Measurements from ENCODE around the gene CEND1. TPM values are rescaled to one million over a fixed set of nuclear protein-coding genes. Genes with fewer than 3 reads are reported as not detected.

The CEND1 gene
- total and polyA plus RNA-seq, 2 of the 4 experiments (the other 2 are of a cell fraction): 0.90 to 4.0 TPM

DNA sequence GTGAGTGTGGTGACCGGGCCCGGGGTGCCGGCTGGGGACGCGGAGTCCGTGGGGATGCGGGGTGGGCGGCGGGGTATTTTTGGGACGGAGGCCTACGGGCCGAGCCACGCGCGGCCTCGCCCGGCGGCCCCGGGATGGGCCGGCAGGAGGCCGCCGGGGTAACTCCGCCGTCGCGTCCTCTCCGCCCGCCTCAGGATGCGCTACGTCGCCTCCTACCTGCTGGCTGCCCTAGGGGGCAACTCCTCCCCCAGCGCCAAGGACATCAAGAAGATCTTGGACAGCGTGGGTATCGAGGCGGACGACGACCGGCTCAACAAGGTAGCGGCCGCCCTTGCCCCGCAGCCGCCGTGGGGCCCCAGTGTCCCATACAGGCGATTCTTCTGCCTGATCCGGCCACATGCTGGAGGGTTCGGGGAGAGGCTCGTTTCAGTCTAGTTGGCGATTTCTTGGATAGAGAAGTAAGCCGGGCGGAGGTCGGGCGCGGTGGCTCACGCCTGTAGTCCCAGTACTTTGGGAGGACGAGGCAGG lies 20.2 kb upstream of the CEND1 start:
- no peak overlapping the region for H3K18ac ChIP-seq (ENCODE audit: low read depth, low read length)
- H3K4ac ChIP-seq (ENCODE audit: low read depth, low read length): peak overlapping the region; percentile 84
- no peak overlapping the region for H4K5ac ChIP-seq (ENCODE audit: low read depth, low read length)
- POLR2A ChIA-PET (ENCODE audit: unreplicated experiment): interaction anchor here (1.1 kb wide), 1 partner anchor 9 kb away, joined by 5 read pairs; the partner anchor contains the start of gene PNPLA2
- H3K23ac ChIP-seq (ENCODE audit: low read depth, low read length): peak overlapping the region; percentile 52
- peak overlapping the region; percentile 68 for H3K14ac ChIP-seq (replicated peaks; ENCODE audit: low read depth, low read length)
- H3K4me1 ChIP-seq (ENCODE audit: control insufficient read depth, insufficient read depth, low read length): peaks cover 6% of the 10 kb centered on the region
- peak overlapping the region; percentile 54 to 55; a peak in 2 of 4 replicates for H4K8ac ChIP-seq (ENCODE audit: low read depth in 2 of 2, low read length in 2 of 2)
- peaks cover 27 to 57% of the 10 kb centered on the region in 2 experiments for H3K79me1 ChIP-seq (ENCODE audit: low read depth in 1 of 2, low read length in 2 of 2)
- TSS peak; percentile 89 for BruUV-seq (replicated peaks)
- ATAC-seq (ENCODE audit: low read depth): peak; percentile 0
- H2BK20ac ChIP-seq (ENCODE audit: low read depth, low read length): no peak overlapping the region
- H2AK5ac ChIP-seq (ENCODE audit: low read depth, low read length): peak overlapping the region; percentile 97
- H3K27ac ChIP-seq (ENCODE audit: insufficient read depth, low read length): peak overlapping the region; percentile 74
- WGBS, 2 experiments (ENCODE audit: extremely low coverage in 2 of 2, insufficient read length in 1 of 2): 0% methylated on average over 35 of the region's 55 CpGs; no CpG with 5 or more reads in 1 of the 2 experiments
- H4K20me1 ChIP-seq (ENCODE audit: insufficient read depth, low read length): peaks cover 38% of the 10 kb centered on the region
- peak overlapping the region; percentile 97 for H2AK9ac ChIP-seq (replicated peaks; ENCODE audit: low read depth, low read length, poor library complexity)
- intact Hi-C loops (cut with micrococcal nuclease) (no loop called here), dilution Hi-C loops (cut with HindIII; ENCODE audit: low sequenced_read_pairs, unreplicated experiment) (no loop called here), in situ Hi-C loops (cut with MboI; ENCODE audit: low sequenced_read_pairs) (no loop called here)
- H3K27me3 ChIP-seq (ENCODE audit: control insufficient read depth, insufficient read depth, low read length): no peaks in the 10 kb centered on the region
- H3K56ac ChIP-seq (ENCODE audit: extremely low read depth, insufficient read depth, low read length): peak overlapping the region; percentile 60
- no peak for DNase-seq
- no peak overlapping the region for H2BK120ac ChIP-seq (ENCODE audit: low read depth, low read length)
- H4K91ac ChIP-seq (ENCODE audit: insufficient read depth, low read depth, low read length): peak overlapping the region; percentile 54
- H2BK5ac ChIP-seq (ENCODE audit: low read depth, low read length, poor library complexity, severe bottlenecking): peak overlapping the region; percentile 67
- H3K36me3 ChIP-seq (ENCODE audit: control insufficient read depth, insufficient read depth, low read length): peaks cover 30% of the 10 kb centered on the region
- CTCF ChIA-PET: no interaction called here
- no peaks in the 10 kb centered on the region for H3K9me3 ChIP-seq (ENCODE audit: control insufficient read depth, insufficient read depth, low read length)
- peak overlapping the region; percentile 85 for H3K9ac ChIP-seq (ENCODE audit: low read depth, low read length)
- no peak overlapping the region for H2BK15ac ChIP-seq (ENCODE audit: low read depth, low read length)
- peak overlapping the region; percentile 64 for H2AFZ ChIP-seq (replicated peaks; ENCODE audit: low read length, poor library complexity)
- TF ChIP-seq BHLHE40 (IDR thresholded peaks at IDR 0.05; ENCODE audit: low read depth, low read length) (no peak), RCOR1 (IDR thresholded peaks at IDR 0.05; ENCODE audit: insufficient replicate concordance, low read length) (no peak), POLR2A (IDR thresholded peaks at IDR 0.05; ENCODE audit: low read depth, low read length) (no peak), RFX5 (IDR thresholded peaks at IDR 0.05; ENCODE audit: low read depth, low read length) (no peak), MAFK (IDR thresholded peaks at IDR 0.05; ENCODE audit: low read depth, low read length) (no peak), MAZ (IDR thresholded peaks at IDR 0.05; ENCODE audit: borderline replicate concordance, low read depth, low read length) (no peak)
- TF ChIP-seq, protein P1, sequence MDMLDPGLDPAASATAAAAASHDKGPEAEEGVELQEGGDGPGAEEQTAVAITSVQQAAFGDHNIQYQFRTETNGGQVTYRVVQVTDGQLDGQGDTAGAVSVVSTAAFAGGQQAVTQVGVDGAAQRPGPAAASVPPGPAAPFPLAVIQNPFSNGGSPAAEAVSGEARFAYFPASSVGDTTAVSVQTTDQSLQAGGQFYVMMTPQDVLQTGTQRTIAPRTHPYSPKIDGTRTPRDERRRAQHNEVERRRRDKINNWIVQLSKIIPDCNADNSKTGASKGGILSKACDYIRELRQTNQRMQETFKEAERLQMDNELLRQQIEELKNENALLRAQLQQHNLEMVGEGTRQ (IDR thresholded peaks at IDR 0.05; ENCODE audit: low read depth, low read length): no peak
- H3K9me1 ChIP-seq (ENCODE audit: insufficient read depth, low read length): no peaks in the 10 kb centered on the region
- H3K4me3 ChIP-seq (ENCODE audit: insufficient read depth, low read depth, low read length): peak overlapping the region; percentile 86
- H3K4me2 ChIP-seq (ENCODE audit: low read depth, low read length): peak overlapping the region; percentile 90

Measured in IMR-90 (cell line).